Lower leg skin (tissue), 3 donors: ENCODE measurements around the gene OR1M1.
"Not testable (repeated sequence)": the region's sequence is repeated elsewhere in the genome, so short reads cannot be mapped to it uniquely, and the experiment has no call there.

ENCODE experiments used
- POLR2A ChIP-seq, 2 donors: fragments of 450-650 bp; IDR thresholded peaks; one replicate each; pipeline ENCODE4 v1.6.1; 2016 to 2017; ENCODE audit warnings: antibody characterized with exemption in 2 of 2, mild to moderate bottlenecking in 1 of 2, moderate library complexity in 1 of 2
- TF ChIP-seq, protein P1 (sequence below), 3 donors: fragments of 450-650 bp; IDR thresholded peaks; one replicate each; pipeline ENCODE4 v1.5.1; 2016; ENCODE audit warnings: antibody characterized with exemption in 3 of 3, mild to moderate bottlenecking in 3 of 3, moderate library complexity in 2 of 3

DNA sequence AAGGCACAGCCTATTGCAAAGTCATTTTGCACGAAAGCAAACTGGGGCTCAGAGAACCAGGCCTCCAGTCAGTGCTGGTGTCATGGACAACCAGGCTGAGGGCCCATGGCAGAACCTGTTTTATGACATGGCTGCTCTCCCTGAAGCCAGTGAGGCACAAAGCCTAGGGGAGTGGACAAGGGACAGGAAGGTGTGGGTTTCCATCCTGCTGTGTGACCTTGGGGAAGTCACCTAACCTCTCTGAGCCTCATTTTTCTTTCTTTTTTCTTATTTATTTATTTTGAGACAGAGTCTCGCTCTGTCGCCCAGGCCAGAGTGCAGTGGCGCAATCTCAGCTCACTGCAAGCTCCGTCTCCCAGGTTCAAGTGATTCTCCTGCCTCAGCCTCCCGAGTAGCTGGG lies 15.1 kb upstream of the OR1M1 start:
- TF ChIP-seq, protein P1, sequence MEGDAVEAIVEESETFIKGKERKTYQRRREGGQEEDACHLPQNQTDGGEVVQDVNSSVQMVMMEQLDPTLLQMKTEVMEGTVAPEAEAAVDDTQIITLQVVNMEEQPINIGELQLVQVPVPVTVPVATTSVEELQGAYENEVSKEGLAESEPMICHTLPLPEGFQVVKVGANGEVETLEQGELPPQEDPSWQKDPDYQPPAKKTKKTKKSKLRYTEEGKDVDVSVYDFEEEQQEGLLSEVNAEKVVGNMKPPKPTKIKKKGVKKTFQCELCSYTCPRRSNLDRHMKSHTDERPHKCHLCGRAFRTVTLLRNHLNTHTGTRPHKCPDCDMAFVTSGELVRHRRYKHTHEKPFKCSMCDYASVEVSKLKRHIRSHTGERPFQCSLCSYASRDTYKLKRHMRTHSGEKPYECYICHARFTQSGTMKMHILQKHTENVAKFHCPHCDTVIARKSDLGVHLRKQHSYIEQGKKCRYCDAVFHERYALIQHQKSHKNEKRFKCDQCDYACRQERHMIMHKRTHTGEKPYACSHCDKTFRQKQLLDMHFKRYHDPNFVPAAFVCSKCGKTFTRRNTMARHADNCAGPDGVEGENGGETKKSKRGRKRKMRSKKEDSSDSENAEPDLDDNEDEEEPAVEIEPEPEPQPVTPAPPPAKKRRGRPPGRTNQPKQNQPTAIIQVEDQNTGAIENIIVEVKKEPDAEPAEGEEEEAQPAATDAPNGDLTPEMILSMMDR (IDR thresholded peaks at IDR 0.05): not testable (repeated sequence)
- TF ChIP-seq POLR2A (IDR thresholded peaks at IDR 0.05): not testable (repeated sequence)
